ENCODE measurements around the gene HADH. TPM values are rescaled to one million over a fixed set of nuclear protein-coding genes. Genes with fewer than 3 reads are reported as not detected.

The HADH gene
- total and polyA plus RNA-seq, 4 donors: 27.5 to 140 (median 94.3) TPM

GRCh38 chr4:107996949-107997788 lies 7.5 kb downstream of the HADH start:
- H3K4me1 ChIP-seq (ENCODE audit: control insufficient read depth in 4 of 4, insufficient read depth in 4 of 4, low read length in 3 of 4): peaks cover 0 to 65% (median 26%) of the 10 kb centered on the region in 4 donors
- TF ChIP-seq HNF4G (IDR thresholded peaks at IDR 0.05) (no peak), YY1 (IDR thresholded peaks at IDR 0.05) (peak; percentile 16), EGR1 (IDR thresholded peaks at IDR 0.05; ENCODE audit: low read depth in 2 of 2) (no peak), NR2F2 (IDR thresholded peaks at IDR 0.05) (peak; percentile 18), RXRA (IDR thresholded peaks at IDR 0.05) (peak in 1 of 2 donors; percentile 11), MAX (IDR thresholded peaks at IDR 0.05) (no peak), HNF4A (conservative IDR thresholded peaks at IDR 0.05) (no peak), REST (IDR thresholded peaks at IDR 0.05) (no peak), SP1 (IDR thresholded peaks at IDR 0.05) (peak; percentile 29), FOXA2 (IDR thresholded peaks at IDR 0.05) (no peak), TAF1 (conservative IDR thresholded peaks at IDR 0.05) (no peak), JUND (IDR thresholded peaks at IDR 0.05) (no peak), ATF3 (IDR thresholded peaks at IDR 0.05) (no peak), GABPA (IDR thresholded peaks at IDR 0.05 in 1 of 2, conservative IDR thresholded peaks at IDR 0.05 in 1 of 2) (no peak), CTCF (IDR thresholded peaks at IDR 0.05; ENCODE audit: low read depth, low read length, missing input control) (no peak)
- H3K27ac ChIP-seq (ENCODE audit: low read depth in 1 of 2, low read length in 2 of 2): peak overlapping the region; percentile 33 to 36
- 73% methylated on average over 5 of the region's 5 CpGs for WGBS
- no peak overlapping the region for H3K9ac ChIP-seq (ENCODE audit: low read depth in 1 of 2, low read length in 2 of 2)
- no peaks in the 10 kb centered on the region for H3K9me3 ChIP-seq (ENCODE audit: control insufficient read depth in 4 of 4, low read length in 3 of 4)
- no peak overlapping the region for H3K4me3 ChIP-seq (ENCODE audit: low read depth in 1 of 3, low read length in 3 of 3)
- DNase-seq (ENCODE audit: low spot score): no peak
- no peaks in the 10 kb centered on the region for H3K36me3 ChIP-seq (ENCODE audit: control insufficient read depth in 4 of 4, insufficient read depth in 3 of 4, low read depth in 1 of 4, low read length in 3 of 4)
- no peaks in the 10 kb centered on the region for H3K27me3 ChIP-seq (ENCODE audit: control insufficient read depth in 4 of 4, insufficient read depth in 4 of 4, low read length in 3 of 4)

GRCh38 chr4:107997794-107998193 lies 8.1 kb downstream of the HADH start:
- no peak for DNase-seq (ENCODE audit: low spot score)
- H3K4me1 ChIP-seq (ENCODE audit: control insufficient read depth in 4 of 4, insufficient read depth in 4 of 4, low read length in 3 of 4): peaks cover 0 to 59% (median 20%) of the 10 kb centered on the region in 4 donors
- WGBS: 97% methylated on average over 2 of the region's 2 CpGs
- H3K9ac ChIP-seq (ENCODE audit: low read depth in 1 of 2, low read length in 2 of 2): no peak overlapping the region
- no peaks in the 10 kb centered on the region for H3K36me3 ChIP-seq (ENCODE audit: control insufficient read depth in 4 of 4, insufficient read depth in 3 of 4, low read depth in 1 of 4, low read length in 3 of 4)
- H3K27me3 ChIP-seq (ENCODE audit: control insufficient read depth in 4 of 4, insufficient read depth in 4 of 4, low read length in 3 of 4): no peaks in the 10 kb centered on the region
- H3K9me3 ChIP-seq (ENCODE audit: control insufficient read depth in 4 of 4, low read length in 3 of 4): no peaks in the 10 kb centered on the region
- no peak overlapping the region for H3K4me3 ChIP-seq (ENCODE audit: low read depth in 1 of 3, low read length in 3 of 3)
- TF ChIP-seq RAD21 (IDR thresholded peaks at IDR 0.05) (no peak), HNF4G (IDR thresholded peaks at IDR 0.05) (no peak), CTCF (IDR thresholded peaks at IDR 0.05; ENCODE audit: low read depth, low read length, missing input control) (no peak), HNF4A (conservative IDR thresholded peaks at IDR 0.05) (no peak), FOXA2 (IDR thresholded peaks at IDR 0.05) (no peak), NR2F2 (IDR thresholded peaks at IDR 0.05) (no peak), SP1 (IDR thresholded peaks at IDR 0.05) (no peak), GABPA (IDR thresholded peaks at IDR 0.05 in 1 of 2, conservative IDR thresholded peaks at IDR 0.05 in 1 of 2) (no peak), YY1 (IDR thresholded peaks at IDR 0.05) (no peak), TAF1 (conservative IDR thresholded peaks at IDR 0.05) (no peak), EGR1 (IDR thresholded peaks at IDR 0.05; ENCODE audit: low read depth in 2 of 2) (no peak), MAX (IDR thresholded peaks at IDR 0.05) (no peak)
- peak overlapping the region in 1 of 2 donors; percentile 0 for H3K27ac ChIP-seq (ENCODE audit: low read depth in 1 of 2, low read length in 2 of 2)

Measured in liver (tissue), 9 donors.